A549 (cell line): ENCODE results near the gene GRM7. TPM values are rescaled to one million over a fixed set of nuclear protein-coding genes. Genes with fewer than 3 reads are reported as not detected.

ENCODE experiments used
- ATAC-seq, 2 experiments: fragments of 200-7000 bp in 1 of 2; fragments of >200 bp in 1 of 2; cut with Nextera tagmentation in 1 of 2; cut with Tn5 transposase in 1 of 2; 3 replicates each; pipeline versions ENCODE4 v1.8.0 to v1.9.1; 2018 to 2020; ENCODE audit warnings: mild to moderate bottlenecking in 1 of 2, moderate library complexity in 1 of 2
- CTCF ChIA-PET: fragments of 300-600 bp; sonication (Branson Sonifier 250); formaldehyde crosslinking; extraction: SDS; loops from one replicate; lab custom pipeline; 2021; ENCODE audit warnings: antibody characterized with exemption, inconsistent platforms; lab: Yijun Ruan, JAX
- POLR2A ChIA-PET: fragments of 350-600 bp; formaldehyde crosslinking; extraction: SDS; loops from one replicate; lab custom pipeline; 2021; ENCODE audit warnings: antibody characterized with exemption, inconsistent platforms; lab: Yijun Ruan, JAX
- DNase-seq, 2 experiments: peaks; one replicate each; pipeline versions ENCODE4 v3.0.0 to v3.0.0-alpha.2; 2011 to 2016; ENCODE audit warnings: low read depth in 1 of 2, low spot score in 1 of 2
- FAIRE-seq: peaks from 2 replicates; lab custom pipeline; 2011; peaks lifted over from hg19 to GRCh38; lab: Jason Lieb, UNC
- H3K27ac ChIP-seq, 2 experiments: fragments of >200 bp; sonication (Bioruptor Twin); formaldehyde crosslinking; 3 replicates each; pipeline ENCODE4 v1.5.1; 2016 to 2017
- H3K4me1 ChIP-seq: fragments of >200 bp; sonication (Bioruptor Twin); formaldehyde crosslinking; 3 replicates; pipeline ENCODE4 v1.6.1; 2016
- H3K4me2 ChIP-seq: fragments of >200 bp; sonication (Bioruptor Twin); formaldehyde crosslinking; 3 replicates; pipeline ENCODE4 v1.6.1; 2016
- H3K4me3 ChIP-seq: fragments of >200 bp; sonication (Bioruptor Twin); formaldehyde crosslinking; 3 replicates; pipeline ENCODE4 v1.5.1; 2016
- H3K9me3 ChIP-seq: fragments of >200 bp; sonication (Bioruptor Twin); formaldehyde crosslinking; 3 replicates; pipeline ENCODE4 v1.6.1; 2016
- BCL3 ChIP-seq: fragments of >200 bp; sonication (Bioruptor Twin); formaldehyde crosslinking; IDR thresholded peaks from 3 replicates; pipeline ENCODE4 v1.6.1; 2016
- CHD2 ChIP-seq: fragments of 150-350 bp; IDR thresholded peaks from 2 replicates; pipeline ENCODE4 v1.6.1; 2014; ENCODE audit warnings: low read length; ENCODE audit not compliant: partially characterized antibody
- ELK1 ChIP-seq: fragments of 150-350 bp; IDR thresholded peaks from 2 replicates; pipeline ENCODE4 v1.6.1; 2014; ENCODE audit warnings: low read depth, mild to moderate bottlenecking, low read length
- FOSB ChIP-seq: fragments of 250-450 bp; sonication (Bioruptor Pico); IDR thresholded peaks from 2 replicates; pipeline ENCODE4 v1.5.0; 2020; ENCODE audit warnings: mild to moderate bottlenecking, moderate library complexity
- HMGXB4 ChIP-seq: fragments of 250-450 bp; sonication (Bioruptor Pico); IDR thresholded peaks from 2 replicates; pipeline ENCODE4 v1.5.0; 2021; ENCODE audit warnings: mild to moderate bottlenecking, moderate library complexity, borderline replicate concordance
- HOXB5 ChIP-seq: fragments of 250-450 bp; sonication (Bioruptor Pico); IDR thresholded peaks from 2 replicates; pipeline ENCODE4 v1.5.0; 2020; ENCODE audit warnings: mild to moderate bottlenecking, moderate library complexity
- JUN ChIP-seq, 2 experiments: fragments of >200 bp; sonication (Bioruptor Twin); formaldehyde crosslinking; IDR thresholded peaks; 2 replicates in 1 of 2; 3 replicates in 1 of 2; pipeline ENCODE4 v1.6.1; 2016 to 2017
- KDM5A ChIP-seq: fragments of 200-600 bp; sonication (generic); IDR thresholded peaks from 2 replicates; pipeline ENCODE4 v1.6.1; 2016; ENCODE audit warnings: antibody characterized with exemption, mild to moderate bottlenecking
- MAZ ChIP-seq: fragments of 150-350 bp; IDR thresholded peaks from 2 replicates; pipeline ENCODE4 v1.6.1; 2014; ENCODE audit warnings: antibody characterized with exemption, low read depth, low read length, borderline replicate concordance
- NPAS2 ChIP-seq: fragments of 250-450 bp; sonication (Bioruptor Pico); IDR thresholded peaks from 2 replicates; pipeline ENCODE4 v1.8.0; 2022; ENCODE audit warnings: mild to moderate bottlenecking, moderate library complexity, borderline replicate concordance
- RNF2 ChIP-seq: fragments of 200-600 bp; sonication (generic); IDR thresholded peaks from 2 replicates; pipeline ENCODE4 v1.6.1; 2016; ENCODE audit warnings: low read depth, mild to moderate bottlenecking, antibody characterized with exemption, moderate library complexity, borderline replicate concordance
- ZC3H11A ChIP-seq: fragments of 450-650 bp; IDR thresholded peaks from 2 replicates; pipeline ENCODE4 v1.6.1; 2014; ENCODE audit warnings: antibody characterized with exemption, mild to moderate bottlenecking
- ZFP36 ChIP-seq: fragments of 450-650 bp; IDR thresholded peaks from 2 replicates; pipeline ENCODE4 v1.6.1; 2014; ENCODE audit warnings: borderline replicate concordance; ENCODE audit not compliant: partially characterized antibody
- WGBS: methylation state at CpG from one replicate; pipeline ENCODE4 v1.1.6; 2017; ENCODE audit errors: missing lambda C conversion rate; 5-methylcytosine and 5-hydroxymethylcytosine counted together
- polyA plus RNA-seq, 4 experiments: library from polyadenylated mRNA; depleted of rRNA in 3 of 4; stranded (reverse); fragments of >200 nt; fragmentation: RNase III in 1 of 4; extraction: RNeasy Plus Mini Kit Qiagen cat#74134 plus additional on column Dnase treatment in 1 of 4; gene quantifications; 2 replicates in 3 of 4; 3 replicates in 1 of 4; pipeline ENCODE4 v1.2.3, GENCODE V29; 2011 to 2017
- TF ChIP-seq, protein P1 (sequence below): fragments of 200-600 bp; sonication (generic); IDR thresholded peaks from 2 replicates; pipeline ENCODE4 v1.6.1; 2016; ENCODE audit warnings: antibody characterized with exemption, mild to moderate bottlenecking, moderate library complexity
- TF ChIP-seq, protein P2 (sequence below): IDR thresholded peaks from 2 replicates; pipeline ENCODE4 v1.6.1; 2012; ENCODE audit warnings: low read depth, borderline replicate concordance

Gene GRM7
- polyA plus RNA-seq, 2 of the 4 experiments (the other 2 are of a cell fraction), result not detected

DNA sequence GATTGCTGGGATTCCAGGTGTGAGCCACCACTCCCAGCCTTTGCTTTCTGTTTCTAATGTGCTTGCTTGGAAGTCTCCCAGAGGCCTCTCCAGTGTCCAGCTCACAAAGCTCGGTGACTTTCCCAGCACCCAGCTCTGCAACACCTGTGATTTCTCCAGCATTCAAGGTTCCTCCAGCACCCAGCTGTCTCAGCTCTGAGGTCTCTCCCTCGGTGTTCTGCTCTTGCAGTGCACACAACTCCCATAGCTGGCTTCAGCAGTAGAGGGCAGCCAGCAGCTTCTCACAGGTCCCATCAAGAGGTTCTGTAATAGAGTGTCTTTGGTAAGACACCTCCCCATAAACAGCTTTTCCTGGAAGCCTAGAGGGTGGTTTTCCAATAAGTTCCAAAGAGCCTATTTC, 75.1 kb downstream of the GRM7 start:
- Histone ChIP-seq H3K27ac (no peak overlapping the region), H3K4me2 (no peak overlapping the region), H3K4me3 (no peak overlapping the region), H3K4me1 (no peaks in the 10 kb centered on the region), H3K9me3 (no peaks in the 10 kb centered on the region)
- no peak for TF ChIP-seq CHD2
- no peak for TF ChIP-seq ZC3H11A
- FAIRE-seq, result no peak
- CTCF ChIA-PET, result no interaction called here
- no peak for DNase-seq
- ATAC-seq, result no peak
- POLR2A ChIA-PET, result no interaction called here
- 0% methylated on average over 2 of the region's 2 CpGs for WGBS

GRCh38 chr3:6962801-6963200, 101.9 kb downstream of the GRM7 start:
- ChIA-PET CTCF (no interaction called here), POLR2A (no interaction called here)
- ATAC-seq, result no peak
- no peak for FAIRE-seq
- TF ChIP-seq ZFP36 (no peak), ZC3H11A (no peak), RNF2 (no peak), HOXB5 (CRISPR knock-in tag) (no peak), ELK1 (no peak), MAZ (no peak), FOSB (CRISPR knock-in tag) (no peak), BCL3 (no peak), HMGXB4 (CRISPR knock-in tag) (no peak), JUN (IDR thresholded peaks at IDR 0.05) (no peak), NPAS2 (CRISPR knock-in tag) (no peak), KDM5A (no peak)
- TF ChIP-seq, protein P1, sequence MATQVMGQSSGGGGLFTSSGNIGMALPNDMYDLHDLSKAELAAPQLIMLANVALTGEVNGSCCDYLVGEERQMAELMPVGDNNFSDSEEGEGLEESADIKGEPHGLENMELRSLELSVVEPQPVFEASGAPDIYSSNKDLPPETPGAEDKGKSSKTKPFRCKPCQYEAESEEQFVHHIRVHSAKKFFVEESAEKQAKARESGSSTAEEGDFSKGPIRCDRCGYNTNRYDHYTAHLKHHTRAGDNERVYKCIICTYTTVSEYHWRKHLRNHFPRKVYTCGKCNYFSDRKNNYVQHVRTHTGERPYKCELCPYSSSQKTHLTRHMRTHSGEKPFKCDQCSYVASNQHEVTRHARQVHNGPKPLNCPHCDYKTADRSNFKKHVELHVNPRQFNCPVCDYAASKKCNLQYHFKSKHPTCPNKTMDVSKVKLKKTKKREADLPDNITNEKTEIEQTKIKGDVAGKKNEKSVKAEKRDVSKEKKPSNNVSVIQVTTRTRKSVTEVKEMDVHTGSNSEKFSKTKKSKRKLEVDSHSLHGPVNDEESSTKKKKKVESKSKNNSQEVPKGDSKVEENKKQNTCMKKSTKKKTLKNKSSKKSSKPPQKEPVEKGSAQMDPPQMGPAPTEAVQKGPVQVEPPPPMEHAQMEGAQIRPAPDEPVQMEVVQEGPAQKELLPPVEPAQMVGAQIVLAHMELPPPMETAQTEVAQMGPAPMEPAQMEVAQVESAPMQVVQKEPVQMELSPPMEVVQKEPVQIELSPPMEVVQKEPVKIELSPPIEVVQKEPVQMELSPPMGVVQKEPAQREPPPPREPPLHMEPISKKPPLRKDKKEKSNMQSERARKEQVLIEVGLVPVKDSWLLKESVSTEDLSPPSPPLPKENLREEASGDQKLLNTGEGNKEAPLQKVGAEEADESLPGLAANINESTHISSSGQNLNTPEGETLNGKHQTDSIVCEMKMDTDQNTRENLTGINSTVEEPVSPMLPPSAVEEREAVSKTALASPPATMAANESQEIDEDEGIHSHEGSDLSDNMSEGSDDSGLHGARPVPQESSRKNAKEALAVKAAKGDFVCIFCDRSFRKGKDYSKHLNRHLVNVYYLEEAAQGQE, result no peak
- TF ChIP-seq, protein P2, sequence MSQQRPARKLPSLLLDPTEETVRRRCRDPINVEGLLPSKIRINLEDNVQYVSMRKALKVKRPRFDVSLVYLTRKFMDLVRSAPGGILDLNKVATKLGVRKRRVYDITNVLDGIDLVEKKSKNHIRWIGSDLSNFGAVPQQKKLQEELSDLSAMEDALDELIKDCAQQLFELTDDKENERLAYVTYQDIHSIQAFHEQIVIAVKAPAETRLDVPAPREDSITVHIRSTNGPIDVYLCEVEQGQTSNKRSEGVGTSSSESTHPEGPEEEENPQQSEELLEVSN, result no peak
- Histone ChIP-seq H3K9me3 (no peaks in the 10 kb centered on the region), H3K27ac (no peak overlapping the region), H3K4me1 (no peaks in the 10 kb centered on the region), H3K4me2 (no peak overlapping the region), H3K4me3 (no peak overlapping the region)
- no peak for DNase-seq
